SU-DHL-6 (cell line): ENCODE data around the gene UBE2O.

Experiments
- H2AFZ ChIP-seq: fragments of 200-600 bp; sonication (generic); 2 replicates; pipeline ENCODE4 v1.6.1; 2014; ENCODE audit warnings: low read depth, mild to moderate bottlenecking, moderate library complexity, mixed read lengths, antibody characterized with exemption, low read length; ENCODE audit not compliant: severe bottlenecking
- H3F3A ChIP-seq: fragments of 200-600 bp; shearing (Covaris generic); 2 replicates; pipeline ENCODE4 v1.6.0; 2016; ENCODE audit warnings: antibody characterized with exemption, mild to moderate bottlenecking; ENCODE audit not compliant: insufficient read depth
- H3K27ac ChIP-seq: fragments of 200-600 bp; sonication (generic); 2 replicates; pipeline ENCODE4 v1.5.1; 2016; ENCODE audit warnings: low read depth, mild to moderate bottlenecking, low read length, moderate library complexity, mixed read lengths
- H3K27me3 ChIP-seq: fragments of 200-600 bp; sonication (generic), shearing (Covaris generic); 2 replicates; pipeline ENCODE4 v1.6.0; 2014; ENCODE audit warnings: mild to moderate bottlenecking, low read length
- H3K36me3 ChIP-seq: fragments of 200-600 bp; sonication (generic); 2 replicates; pipeline ENCODE4 v1.6.1; 2014; ENCODE audit warnings: mild to moderate bottlenecking, low read length, mixed read lengths
- H3K4me2 ChIP-seq: fragments of 300-600, 200-600 bp; shearing (Covaris generic), sonication (generic); 2 replicates; pipeline ENCODE4 v1.6.0; 2014; ENCODE audit warnings: low read length, low read depth, mild to moderate bottlenecking; ENCODE audit not compliant: poor library complexity, severe bottlenecking
- H3K4me3 ChIP-seq: fragments of 200-600 bp; sonication (generic); 2 replicates; pipeline ENCODE4 v1.5.1; 2014; ENCODE audit warnings: antibody characterized with exemption, low read length, mild to moderate bottlenecking, mixed read lengths; ENCODE audit not compliant: insufficient read depth, poor library complexity, severe bottlenecking
- H3K79me2 ChIP-seq: fragments of 200-600 bp; sonication (generic); 2 replicates; pipeline ENCODE4 v1.6.1; 2014; ENCODE audit warnings: mild to moderate bottlenecking, low read length, moderate library complexity; ENCODE audit not compliant: insufficient read depth
- H3K9ac ChIP-seq: fragments of 200-600 bp; sonication (generic); 2 replicates; pipeline ENCODE4 v1.7.0; 2014; ENCODE audit warnings: mild to moderate bottlenecking, low read length
- H3K9me2 ChIP-seq: fragments of 200-600 bp; sonication (generic); replicated peaks from 2 replicates; pipeline ENCODE4 v1.6.1; 2014; ENCODE audit warnings: low read length; ENCODE audit not compliant: insufficient read depth
- H3K9me3 ChIP-seq: fragments of 200-600 bp; sonication (generic); 2 replicates; pipeline ENCODE4 v1.6.1; 2014; ENCODE audit warnings: low read length, mixed read lengths; ENCODE audit not compliant: insufficient read depth
- H4K20me1 ChIP-seq: fragments of 200-600 bp; sonication (generic); 2 replicates; pipeline ENCODE4 v1.6.1; 2014; ENCODE audit warnings: low read depth, mild to moderate bottlenecking, antibody characterized with exemption, low read length, moderate library complexity, mixed read lengths
- EZH2phosphoT487 ChIP-seq: fragments of 200-600 bp; sonication (generic), shearing (Covaris generic); conservative IDR thresholded peaks from 2 replicates; pipeline ENCODE4 v1.6.1; 2018; ENCODE audit warnings: mild to moderate bottlenecking, antibody characterized with exemption, low read length, moderate library complexity, mixed read lengths
- TF ChIP-seq, protein P1 (sequence below): fragments of 200-600 bp; sonication (generic); IDR thresholded peaks from one replicate; pipeline ENCODE4 v1.5.1; 2017; ENCODE audit warnings: antibody characterized with exemption, mild to moderate bottlenecking, low read length, moderate library complexity; ENCODE audit not compliant: insufficient read depth, poor library complexity, severe bottlenecking

The UBE2O gene

DNA sequence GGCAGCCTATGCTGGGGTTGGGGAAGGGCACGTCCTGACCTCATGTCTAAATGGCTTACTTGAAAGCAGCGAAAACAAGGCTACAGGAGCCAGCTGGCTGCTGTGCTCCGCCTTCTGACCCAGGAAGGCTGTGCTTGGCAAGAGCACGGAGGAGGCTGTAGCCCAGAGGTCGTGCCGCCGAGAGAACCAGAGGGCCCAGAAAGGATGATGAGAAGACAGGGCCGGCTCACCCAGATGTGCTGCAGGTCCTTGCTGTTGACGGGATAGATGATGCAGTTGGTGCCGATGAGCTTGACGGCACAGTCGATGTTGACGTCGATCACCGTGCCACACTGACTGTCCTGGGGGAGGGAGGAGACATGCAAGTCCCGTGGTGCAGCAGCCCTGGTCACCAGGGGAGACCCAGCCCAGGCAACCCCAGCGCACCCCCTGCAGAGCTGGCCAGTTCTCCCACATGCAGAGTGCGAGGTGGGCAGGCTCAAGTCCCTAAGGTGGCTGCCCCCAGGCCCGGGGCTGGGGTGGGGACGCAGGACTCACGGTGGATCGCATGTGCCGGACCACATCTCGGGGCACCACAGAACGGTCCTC is 47.9 kb downstream of the UBE2O start:
- H3K79me2 ChIP-seq, result no peaks in the 10 kb centered on the region
- H3K9me2 ChIP-seq, result no peaks in the 10 kb centered on the region
- no peak overlapping the region for H3K4me3 ChIP-seq
- H4K20me1 ChIP-seq, result no peaks in the 10 kb centered on the region
- no peaks in the 10 kb centered on the region for H3K9me3 ChIP-seq
- H3K9ac ChIP-seq, result no peak overlapping the region
- H2AFZ ChIP-seq, result no peak overlapping the region
- no peaks in the 10 kb centered on the region for H3K36me3 ChIP-seq
- H3K4me2 ChIP-seq, result no peak overlapping the region
- no peaks in the 10 kb centered on the region for H3K27me3 ChIP-seq
- no peak overlapping the region for H3K27ac ChIP-seq
- no peaks in the 10 kb centered on the region for H3F3A ChIP-seq
- TF ChIP-seq EZH2phosphoT487, result no peak
- TF ChIP-seq, protein P1, sequence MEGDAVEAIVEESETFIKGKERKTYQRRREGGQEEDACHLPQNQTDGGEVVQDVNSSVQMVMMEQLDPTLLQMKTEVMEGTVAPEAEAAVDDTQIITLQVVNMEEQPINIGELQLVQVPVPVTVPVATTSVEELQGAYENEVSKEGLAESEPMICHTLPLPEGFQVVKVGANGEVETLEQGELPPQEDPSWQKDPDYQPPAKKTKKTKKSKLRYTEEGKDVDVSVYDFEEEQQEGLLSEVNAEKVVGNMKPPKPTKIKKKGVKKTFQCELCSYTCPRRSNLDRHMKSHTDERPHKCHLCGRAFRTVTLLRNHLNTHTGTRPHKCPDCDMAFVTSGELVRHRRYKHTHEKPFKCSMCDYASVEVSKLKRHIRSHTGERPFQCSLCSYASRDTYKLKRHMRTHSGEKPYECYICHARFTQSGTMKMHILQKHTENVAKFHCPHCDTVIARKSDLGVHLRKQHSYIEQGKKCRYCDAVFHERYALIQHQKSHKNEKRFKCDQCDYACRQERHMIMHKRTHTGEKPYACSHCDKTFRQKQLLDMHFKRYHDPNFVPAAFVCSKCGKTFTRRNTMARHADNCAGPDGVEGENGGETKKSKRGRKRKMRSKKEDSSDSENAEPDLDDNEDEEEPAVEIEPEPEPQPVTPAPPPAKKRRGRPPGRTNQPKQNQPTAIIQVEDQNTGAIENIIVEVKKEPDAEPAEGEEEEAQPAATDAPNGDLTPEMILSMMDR, result no peak

DNA sequence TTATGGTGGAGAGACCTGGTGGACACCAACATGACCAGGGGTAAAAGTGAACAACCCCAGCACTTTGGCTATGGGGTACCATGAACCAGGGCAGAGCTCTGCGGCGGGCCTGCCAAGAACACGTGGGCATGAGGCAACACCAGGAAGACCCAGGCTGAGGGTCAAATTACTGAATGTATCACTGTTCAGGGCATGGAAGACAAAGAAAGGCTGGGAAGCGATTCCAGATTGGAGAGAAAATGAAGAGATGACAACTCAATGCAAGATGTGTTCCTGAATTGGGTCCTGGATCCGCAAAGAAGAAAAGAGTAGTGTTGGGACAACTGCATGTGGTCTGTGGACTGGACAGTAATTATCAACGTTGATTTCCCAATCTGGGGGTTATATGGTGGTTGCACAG is 48.7 kb downstream of the UBE2O start:
- no peaks in the 10 kb centered on the region for H3K9me2 ChIP-seq
- no peak overlapping the region for H3K9ac ChIP-seq
- no peaks in the 10 kb centered on the region for H3K27me3 ChIP-seq
- no peak overlapping the region for H3K4me3 ChIP-seq
- no peaks in the 10 kb centered on the region for H3K36me3 ChIP-seq
- H3K4me2 ChIP-seq, result no peak overlapping the region
- no peak overlapping the region for H3K27ac ChIP-seq
- no peaks in the 10 kb centered on the region for H4K20me1 ChIP-seq
- no peak overlapping the region for H2AFZ ChIP-seq
- no peaks in the 10 kb centered on the region for H3K9me3 ChIP-seq
- H3K79me2 ChIP-seq, result no peaks in the 10 kb centered on the region
- no peaks in the 10 kb centered on the region for H3F3A ChIP-seq
- no peak for TF ChIP-seq EZH2phosphoT487
- TF ChIP-seq, protein P1, result no peak

DNA sequence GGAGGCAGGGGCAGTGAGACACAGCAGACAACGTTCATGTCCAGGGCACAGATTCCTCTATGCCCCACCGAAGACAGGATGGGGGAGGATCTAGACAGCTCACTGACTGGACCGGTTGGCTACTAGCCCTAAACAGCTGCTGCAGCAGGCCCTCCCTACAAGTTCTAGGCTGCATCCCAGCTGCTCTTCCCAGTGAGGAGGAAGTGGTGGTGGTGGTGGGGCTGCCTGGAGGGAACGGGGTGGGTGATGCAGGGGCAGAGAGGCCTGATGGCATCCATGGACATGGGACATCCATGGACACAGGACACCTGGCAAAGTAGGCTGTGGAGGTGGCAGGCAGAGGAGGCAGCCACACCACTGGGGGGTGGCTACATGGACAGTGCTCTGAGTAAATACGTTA is 50.2 kb downstream of the UBE2O start:
- H3K27me3 ChIP-seq, result no peaks in the 10 kb centered on the region
- no peaks in the 10 kb centered on the region for H3F3A ChIP-seq
- H3K36me3 ChIP-seq, result no peaks in the 10 kb centered on the region
- H3K79me2 ChIP-seq, result no peaks in the 10 kb centered on the region
- no peak overlapping the region for H3K9ac ChIP-seq
- no peaks in the 10 kb centered on the region for H4K20me1 ChIP-seq
- no peaks in the 10 kb centered on the region for H3K9me2 ChIP-seq
- H3K4me2 ChIP-seq, result no peak overlapping the region
- no peaks in the 10 kb centered on the region for H3K9me3 ChIP-seq
- no peak overlapping the region for H2AFZ ChIP-seq
- no peak overlapping the region for H3K4me3 ChIP-seq
- TF ChIP-seq EZH2phosphoT487, result no peak
- TF ChIP-seq, protein P1, result no peak
- no peak overlapping the region for H3K27ac ChIP-seq
